ENCODE data around the gene LMBR1L. TPM values are rescaled to one million over a fixed set of nuclear protein-coding genes. Genes with fewer than 3 reads are reported as not detected.

LMBR1L gene, protein sequence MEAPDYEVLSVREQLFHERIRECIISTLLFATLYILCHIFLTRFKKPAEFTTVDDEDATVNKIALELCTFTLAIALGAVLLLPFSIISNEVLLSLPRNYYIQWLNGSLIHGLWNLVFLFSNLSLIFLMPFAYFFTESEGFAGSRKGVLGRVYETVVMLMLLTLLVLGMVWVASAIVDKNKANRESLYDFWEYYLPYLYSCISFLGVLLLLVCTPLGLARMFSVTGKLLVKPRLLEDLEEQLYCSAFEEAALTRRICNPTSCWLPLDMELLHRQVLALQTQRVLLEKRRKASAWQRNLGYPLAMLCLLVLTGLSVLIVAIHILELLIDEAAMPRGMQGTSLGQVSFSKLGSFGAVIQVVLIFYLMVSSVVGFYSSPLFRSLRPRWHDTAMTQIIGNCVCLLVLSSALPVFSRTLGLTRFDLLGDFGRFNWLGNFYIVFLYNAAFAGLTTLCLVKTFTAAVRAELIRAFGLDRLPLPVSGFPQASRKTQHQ
- 33.9 TPM for polyA plus RNA-seq (2013, experiment 1 of 2)
- 30.6 TPM for polyA plus RNA-seq (2013, experiment 2 of 2)

DNA sequence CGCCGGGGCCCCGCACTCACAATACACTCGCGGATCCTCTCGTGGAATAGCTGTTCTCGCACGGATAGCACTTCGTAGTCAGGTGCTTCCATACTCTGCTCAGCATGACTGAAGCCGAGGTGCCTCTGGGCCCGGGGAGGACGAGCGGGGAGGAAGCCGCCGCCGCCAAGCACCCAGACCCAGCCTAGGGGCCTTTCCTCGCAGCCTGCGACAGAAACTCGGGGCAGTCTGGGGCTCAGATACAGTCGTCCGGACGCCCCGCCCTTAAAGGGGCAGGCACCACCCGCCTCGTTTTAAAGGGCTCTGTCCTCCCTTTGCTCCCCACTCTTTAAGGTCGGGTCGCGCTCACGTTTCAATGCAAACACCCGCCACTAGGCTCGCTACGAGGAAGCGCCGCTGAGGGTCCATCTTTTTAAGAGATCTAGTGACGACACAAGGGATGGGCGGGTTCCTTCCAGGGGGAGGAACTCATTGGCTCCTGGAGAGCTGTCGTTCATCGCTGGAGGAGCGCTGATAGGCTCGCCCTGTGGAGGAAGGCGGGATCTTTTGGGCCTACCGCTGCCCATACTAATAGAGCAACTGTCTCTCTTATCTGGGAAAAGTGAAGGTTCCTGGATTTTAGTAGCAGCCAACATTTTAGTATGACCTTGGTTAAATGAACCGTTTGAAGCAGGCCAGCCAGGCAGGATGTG is at the start of gene LMBR1L:
LMBR1L (minus strand) TSS at position 384 of the 692 bp plus-strand sequence; CDS start at position 92, 292 bp downstream.
- under 1% methylated on average over 41 of the region's 43 CpGs for WGBS
- peak within 1 kb of the TSS; percentile 86 for H2AFZ ChIP-seq (ENCODE audit: low read depth, low read length)
- peak within 1 kb of the TSS; percentile 91 for H4K8ac ChIP-seq (ENCODE audit: low read length)
- H2BK15ac ChIP-seq (ENCODE audit: low read depth, poor library complexity, severe bottlenecking) = no peak within 1 kb of the TSS
- no peaks in the 10 kb centered on the region for H3K27me3 ChIP-seq (ENCODE audit: control insufficient read depth in 1 of 2, insufficient read depth in 1 of 2, low read length in 2 of 2)
- peak within 1 kb of the TSS; percentile 95 for H3K9ac ChIP-seq (ENCODE audit: low read length)
- peak within 1 kb of the TSS; percentile 86 for H3K4me2 ChIP-seq (ENCODE audit: low read length, poor library complexity, severe bottlenecking)
- peak within 1 kb of the TSS; percentile 47 for H2BK5ac ChIP-seq (ENCODE audit: low read depth, low read length, poor library complexity, severe bottlenecking)
- peak within 1 kb of the TSS; percentile 77 to 99 for H3K4me3 ChIP-seq (ENCODE audit: insufficient read depth in 1 of 2, low read depth in 1 of 2, low read length in 2 of 2)
- peak within 1 kb of the TSS in 1 of 2 experiments; percentile 99 for H3K23ac ChIP-seq (ENCODE audit: low read length in 2 of 2)
- peak within 1 kb of the TSS in 1 of 2 experiments; percentile 98 for H3K14ac ChIP-seq (ENCODE audit: low read length in 2 of 2)
- peak within 1 kb of the TSS; percentile 64 for H2BK120ac ChIP-seq (ENCODE audit: low read depth, low read length)
- peaks cover 22% of the 10 kb centered on the region for H3K79me1 ChIP-seq (replicated peaks; ENCODE audit: low read length, poor library complexity, severe bottlenecking)
- peaks cover 16% of the 10 kb centered on the region for H3K4me1 ChIP-seq (ENCODE audit: control insufficient read depth, insufficient read depth, low read depth, low read length)
- peak within 1 kb of the TSS; percentile 74 for H4K91ac ChIP-seq (ENCODE audit: low read length)
- H3K4ac ChIP-seq (ENCODE audit: low read depth in 1 of 2, low read length in 2 of 2) = peak within 1 kb of the TSS; percentile 68 to 87
- peak; percentile 99 for DNase-seq
- H2AK5ac ChIP-seq (ENCODE audit: low read length, severe bottlenecking) = no peak within 1 kb of the TSS
- H2BK12ac ChIP-seq (ENCODE audit: low read length in 2 of 2) = peak within 1 kb of the TSS in 1 of 2 experiments; percentile 29
- peak within 1 kb of the TSS; percentile 76 for H3K27ac ChIP-seq (ENCODE audit: low read length, poor library complexity, severe bottlenecking)
- H3K36me3 ChIP-seq (ENCODE audit: control insufficient read depth in 1 of 2, insufficient read depth in 2 of 2, low read depth in 1 of 2, low read length in 2 of 2) = peaks cover 11 to 13% of the 10 kb centered on the region in 2 experiments
- H3K18ac ChIP-seq (ENCODE audit: low read depth in 1 of 2, low read length in 2 of 2) = peak within 1 kb of the TSS; percentile 78 to 99
- no peaks in the 10 kb centered on the region for H3K9me3 ChIP-seq (ENCODE audit: control insufficient read depth, low read length)

DNA sequence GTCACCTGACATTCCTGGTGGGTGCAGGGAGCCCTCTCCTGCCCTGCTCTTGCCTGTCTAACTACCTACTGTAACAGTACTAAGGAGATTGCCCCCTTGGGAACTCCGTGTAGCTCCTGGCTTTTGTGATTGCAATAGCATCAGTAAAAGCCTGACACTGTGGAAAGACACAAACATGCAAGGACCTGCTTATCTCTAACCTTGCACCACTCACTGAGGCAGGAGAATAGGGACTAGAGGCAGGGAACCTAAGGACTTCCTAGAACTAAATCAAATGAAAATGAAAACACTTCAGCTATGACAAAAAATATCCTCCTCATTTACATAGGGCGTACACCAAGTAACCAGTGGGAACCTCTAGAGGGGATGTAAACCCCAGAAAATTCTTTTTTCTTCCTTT is 49.8 kb upstream of the LMBR1L start:
- H2BK5ac ChIP-seq (ENCODE audit: low read depth, low read length, poor library complexity, severe bottlenecking) = no peak overlapping the region

DNA sequence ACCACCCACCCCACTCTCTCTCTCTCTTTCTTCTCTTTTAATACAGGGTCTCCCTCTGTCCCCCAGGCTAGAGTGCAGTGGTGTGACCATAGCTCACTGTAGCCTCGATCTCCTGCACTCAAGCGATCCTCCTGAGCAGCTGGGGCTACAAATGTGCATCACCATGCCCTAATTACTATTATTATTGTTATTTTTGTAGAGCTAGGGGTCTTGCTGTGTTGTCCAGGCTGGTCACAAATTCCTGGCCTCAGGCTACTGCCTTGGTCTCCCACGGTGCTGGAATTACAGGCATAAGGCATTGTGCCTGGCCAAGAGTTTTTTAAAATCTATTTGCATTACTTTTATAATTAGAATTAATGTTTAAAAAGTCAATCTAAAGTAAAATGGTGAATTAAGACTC is 43.6 kb upstream of the LMBR1L start:
- H3K23ac ChIP-seq (ENCODE audit: low read length in 2 of 2) = no peak overlapping the region
- H2BK5ac ChIP-seq (ENCODE audit: low read depth, low read length, poor library complexity, severe bottlenecking) = no peak overlapping the region
- H3K4ac ChIP-seq (ENCODE audit: low read depth in 1 of 2, low read length in 2 of 2) = no peak overlapping the region
- no CpG with 5 or more reads among the region's 3 CpGs for WGBS
- H4K91ac ChIP-seq (ENCODE audit: low read length) = no peak overlapping the region
- H3K27me3 ChIP-seq (ENCODE audit: control insufficient read depth in 1 of 2, insufficient read depth in 1 of 2, low read length in 2 of 2) = no peaks in the 10 kb centered on the region
- H3K14ac ChIP-seq (ENCODE audit: low read length in 2 of 2) = no peak overlapping the region
- no peak overlapping the region for H4K8ac ChIP-seq (ENCODE audit: low read length)
- no peak overlapping the region for H3K9ac ChIP-seq (ENCODE audit: low read length)
- no peak overlapping the region for H2AK5ac ChIP-seq (ENCODE audit: low read length, severe bottlenecking)
- H2BK15ac ChIP-seq (ENCODE audit: low read depth, poor library complexity, severe bottlenecking) = no peak overlapping the region
- no peak overlapping the region for H2AFZ ChIP-seq (ENCODE audit: low read depth, low read length)
- no peaks in the 10 kb centered on the region for H3K79me1 ChIP-seq (replicated peaks; ENCODE audit: low read length, poor library complexity, severe bottlenecking)
- H3K4me3 ChIP-seq (ENCODE audit: insufficient read depth in 1 of 2, low read depth in 1 of 2, low read length in 2 of 2) = no peak overlapping the region
- no peak for DNase-seq
- H3K36me3 ChIP-seq (ENCODE audit: control insufficient read depth in 1 of 2, insufficient read depth in 2 of 2, low read depth in 1 of 2, low read length in 2 of 2) = no peaks in the 10 kb centered on the region
- H3K27ac ChIP-seq (ENCODE audit: low read length, poor library complexity, severe bottlenecking) = no peak overlapping the region
- no peaks in the 10 kb centered on the region for H3K4me1 ChIP-seq (ENCODE audit: control insufficient read depth, insufficient read depth, low read depth, low read length)
- no peak overlapping the region for H2BK12ac ChIP-seq (ENCODE audit: low read length in 2 of 2)
- H3K9me3 ChIP-seq (ENCODE audit: control insufficient read depth, low read length) = no peaks in the 10 kb centered on the region
- no peak overlapping the region for H3K4me2 ChIP-seq (ENCODE audit: low read length, poor library complexity, severe bottlenecking)
- H3K18ac ChIP-seq (ENCODE audit: low read depth in 1 of 2, low read length in 2 of 2) = no peak overlapping the region
- no peak overlapping the region for H2BK120ac ChIP-seq (ENCODE audit: low read depth, low read length)

More for the DNA sequence above, 49.8 kb upstream of the LMBR1L start:
- Histone ChIP-seq H2BK120ac (ENCODE audit: low read depth, low read length) (no peak overlapping the region), H2AK5ac (ENCODE audit: low read length, severe bottlenecking) (no peak overlapping the region), H3K27ac (ENCODE audit: low read length, poor library complexity, severe bottlenecking) (no peak overlapping the region), H3K4ac (ENCODE audit: low read depth in 1 of 2, low read length in 2 of 2) (no peak overlapping the region), H4K91ac (ENCODE audit: low read length) (no peak overlapping the region), H3K4me1 (ENCODE audit: control insufficient read depth, insufficient read depth, low read depth, low read length) (no peaks in the 10 kb centered on the region), H2BK15ac (ENCODE audit: low read depth, poor library complexity, severe bottlenecking) (no peak overlapping the region), H2BK12ac (ENCODE audit: low read length in 2 of 2) (no peak overlapping the region), H3K18ac (ENCODE audit: low read depth in 1 of 2, low read length in 2 of 2) (no peak overlapping the region), H4K8ac (ENCODE audit: low read length) (peak overlapping the region; percentile 28), H3K4me3 (ENCODE audit: insufficient read depth in 1 of 2, low read depth in 1 of 2, low read length in 2 of 2) (no peak overlapping the region), H3K79me1 (replicated peaks; ENCODE audit: low read length, poor library complexity, severe bottlenecking) (no peaks in the 10 kb centered on the region), H3K9ac (ENCODE audit: low read length) (no peak overlapping the region), H3K23ac (ENCODE audit: low read length in 2 of 2) (no peak overlapping the region), H3K4me2 (ENCODE audit: low read length, poor library complexity, severe bottlenecking) (no peak overlapping the region), H3K27me3 (ENCODE audit: control insufficient read depth in 1 of 2, insufficient read depth in 1 of 2, low read length in 2 of 2) (no peaks in the 10 kb centered on the region), H2AFZ (ENCODE audit: low read depth, low read length) (peak overlapping the region; percentile 53), H3K36me3 (ENCODE audit: control insufficient read depth in 1 of 2, insufficient read depth in 2 of 2, low read depth in 1 of 2, low read length in 2 of 2) (no peaks in the 10 kb centered on the region), H3K9me3 (ENCODE audit: control insufficient read depth, low read length) (no peaks in the 10 kb centered on the region), H3K14ac (ENCODE audit: low read length in 2 of 2) (no peak overlapping the region)
- WGBS = 81% methylated on average over 2 of the region's 2 CpGs
- no peak for DNase-seq

DNA sequence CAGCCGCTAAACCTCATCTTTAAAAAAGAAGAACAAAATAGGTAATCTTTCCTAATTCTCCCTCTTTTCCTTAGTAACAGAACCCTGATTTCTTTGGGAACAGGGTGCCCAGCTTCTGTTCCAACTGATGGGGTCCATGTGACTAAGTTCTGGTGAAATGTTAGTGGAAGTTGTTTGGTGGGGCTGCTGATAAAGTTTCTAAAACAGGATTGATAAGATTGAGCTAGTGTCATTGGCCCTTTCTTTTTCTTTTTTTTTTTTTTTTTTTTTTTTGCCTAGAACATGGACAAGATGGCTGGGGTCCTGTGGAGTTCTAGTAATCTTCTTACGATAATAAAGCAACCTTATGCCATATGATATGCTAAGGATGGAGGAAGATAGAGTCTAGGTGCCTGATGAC is 36.7 kb upstream of the LMBR1L start:
- no peak overlapping the region for H2BK12ac ChIP-seq (ENCODE audit: low read length in 2 of 2)
- no peak overlapping the region for H4K8ac ChIP-seq (ENCODE audit: low read length)
- no peak overlapping the region for H3K18ac ChIP-seq (ENCODE audit: low read depth in 1 of 2, low read length in 2 of 2)
- H3K9ac ChIP-seq (ENCODE audit: low read length) = no peak overlapping the region
- H3K23ac ChIP-seq (ENCODE audit: low read length in 2 of 2) = no peak overlapping the region
- H4K91ac ChIP-seq (ENCODE audit: low read length) = no peak overlapping the region
- no peaks in the 10 kb centered on the region for H3K4me1 ChIP-seq (ENCODE audit: control insufficient read depth, insufficient read depth, low read depth, low read length)
- H3K27ac ChIP-seq (ENCODE audit: low read length, poor library complexity, severe bottlenecking) = no peak overlapping the region
- peaks cover 1% of the 10 kb centered on the region for H3K79me1 ChIP-seq (replicated peaks; ENCODE audit: low read length, poor library complexity, severe bottlenecking)
- DNase-seq = no peak
- H2AK5ac ChIP-seq (ENCODE audit: low read length, severe bottlenecking) = no peak overlapping the region
- H3K9me3 ChIP-seq (ENCODE audit: control insufficient read depth, low read length) = no peaks in the 10 kb centered on the region
- H3K4me2 ChIP-seq (ENCODE audit: low read length, poor library complexity, severe bottlenecking) = no peak overlapping the region
- H3K4ac ChIP-seq (ENCODE audit: low read depth in 1 of 2, low read length in 2 of 2) = no peak overlapping the region
- WGBS = 100% methylated on average over 2 of the region's 2 CpGs
- no peak overlapping the region for H2BK15ac ChIP-seq (ENCODE audit: low read depth, poor library complexity, severe bottlenecking)
- H2AFZ ChIP-seq (ENCODE audit: low read depth, low read length) = no peak overlapping the region
- no peak overlapping the region for H3K14ac ChIP-seq (ENCODE audit: low read length in 2 of 2)
- H2BK120ac ChIP-seq (ENCODE audit: low read depth, low read length) = no peak overlapping the region
- no peak overlapping the region for H2BK5ac ChIP-seq (ENCODE audit: low read depth, low read length, poor library complexity, severe bottlenecking)
- H3K27me3 ChIP-seq (ENCODE audit: control insufficient read depth in 1 of 2, insufficient read depth in 1 of 2, low read length in 2 of 2) = no peaks in the 10 kb centered on the region
- no peaks in the 10 kb centered on the region for H3K36me3 ChIP-seq (ENCODE audit: control insufficient read depth in 1 of 2, insufficient read depth in 2 of 2, low read depth in 1 of 2, low read length in 2 of 2)
- H3K4me3 ChIP-seq (ENCODE audit: insufficient read depth in 1 of 2, low read depth in 1 of 2, low read length in 2 of 2) = no peak overlapping the region
